Measurements from ENCODE around the gene EEFSEC.

EEFSEC gene

GRCh38 chr3:128390867-128391266 is 237.6 kb downstream of the EEFSEC start:
- no peak overlapping the region for H3K4me3 ChIP-seq (ENCODE audit: low read length)
- no peak for TF ChIP-seq ZNF274 (IDR thresholded peaks at IDR 0.05; ENCODE audit: low read depth, low read length)

- no peak overlapping the region for H3K4me3 ChIP-seq (ENCODE audit: low read length)
- no peak for TF ChIP-seq ZNF274 (IDR thresholded peaks at IDR 0.05; ENCODE audit: low read depth, low read length)
These were observed 238.7 kb downstream of the EEFSEC start for GRCh38 chr3:128392021-128392420.

- H3K4me3 ChIP-seq (ENCODE audit: low read length) = no peak overlapping the region
- no peak for TF ChIP-seq ZNF274 (IDR thresholded peaks at IDR 0.05; ENCODE audit: low read depth, low read length)
These were observed 239.7 kb downstream of the EEFSEC start for GRCh38 chr3:128392818-128393544.

- TF ChIP-seq ZNF274 (IDR thresholded peaks at IDR 0.05; ENCODE audit: low read depth, low read length) = no peak
- no peak overlapping the region for H3K4me3 ChIP-seq (ENCODE audit: low read length)
These were observed 240.8 kb downstream of the EEFSEC start for GRCh38 chr3:128394033-128394432.

GRCh38 chr3:128395046-128395445 is 241.8 kb downstream of the EEFSEC start:
- no peak for TF ChIP-seq ZNF274 (IDR thresholded peaks at IDR 0.05; ENCODE audit: low read depth, low read length)
- no peak overlapping the region for H3K4me3 ChIP-seq (ENCODE audit: low read length)

GRCh38 chr3:128395500-128396162 is 242.3 kb downstream of the EEFSEC start:
- no peak overlapping the region for H3K4me3 ChIP-seq (ENCODE audit: low read length)
- no peak for TF ChIP-seq ZNF274 (IDR thresholded peaks at IDR 0.05; ENCODE audit: low read depth, low read length)

GRCh38 chr3:128397484-128397883 is 244.2 kb downstream of the EEFSEC start:
- TF ChIP-seq ZNF274 (IDR thresholded peaks at IDR 0.05; ENCODE audit: low read depth, low read length) = no peak
- no peak overlapping the region for H3K4me3 ChIP-seq (ENCODE audit: low read length)

- no peak for TF ChIP-seq ZNF274 (IDR thresholded peaks at IDR 0.05; ENCODE audit: low read depth, low read length)
- H3K4me3 ChIP-seq (ENCODE audit: low read length) = no peak overlapping the region
These were observed 245.3 kb downstream of the EEFSEC start for GRCh38 chr3:128398586-128398985.

GRCh38 chr3:128399221-128399915 is 246.1 kb downstream of the EEFSEC start:
- no peak for TF ChIP-seq ZNF274 (IDR thresholded peaks at IDR 0.05; ENCODE audit: low read depth, low read length)

GRCh38 chr3:128400671-128401070 is 247.4 kb downstream of the EEFSEC start:
- TF ChIP-seq ZNF274 (IDR thresholded peaks at IDR 0.05; ENCODE audit: low read depth, low read length) = no peak
- no peak overlapping the region for H3K4me3 ChIP-seq (ENCODE audit: low read length)

More at GRCh38 chr3:128399221-128399915, 246.1 kb downstream of the EEFSEC start:
- no peak overlapping the region for H3K4me3 ChIP-seq (ENCODE audit: low read length)

GRCh38 chr3:128402319-128402718 is 249.0 kb downstream of the EEFSEC start:
- no peak overlapping the region for H3K4me3 ChIP-seq (ENCODE audit: low read length)
- no peak for TF ChIP-seq ZNF274 (IDR thresholded peaks at IDR 0.05; ENCODE audit: low read depth, low read length)

GRCh38 chr3:128402998-128403397 is 249.7 kb downstream of the EEFSEC start:
- no peak overlapping the region for H3K4me3 ChIP-seq (ENCODE audit: low read length)
- TF ChIP-seq ZNF274 (IDR thresholded peaks at IDR 0.05; ENCODE audit: low read depth, low read length) = no peak

GRCh38 chr3:128404276-128405068 is 251.2 kb downstream of the EEFSEC start:
- TF ChIP-seq ZNF274 (IDR thresholded peaks at IDR 0.05; ENCODE audit: low read depth, low read length) = no peak
- no peak overlapping the region for H3K4me3 ChIP-seq (ENCODE audit: low read length)

All from GM08714 (cell line).